Measurements from ENCODE around the gene SCN2B.

- TF ChIP-seq CTCF (IDR thresholded peaks at IDR 0.05) (no peak), POLR2A (IDR thresholded peaks at IDR 0.05) (no peak)
Observed at GRCh38 chr11:118214210-118214914, 37.9 kb upstream of the SCN2B start.

All from vagina (tissue), 2 donors.